HepG2 (cell line): ENCODE data around the gene CCT7. TPM values are rescaled to one million over a fixed set of nuclear protein-coding genes. Genes with fewer than 3 reads are reported as not detected.
A peak's percentile ranks its signal among the peaks of the same experiment; 100 is the strongest.

ENCODE experiments used
- ATAC-seq: fragments of 200-7000 bp; cut with Tn5 transposase; 3 replicates; pipeline ENCODE4 v1.9.1; 2020; ENCODE audit warnings: mild to moderate bottlenecking, moderate library complexity
- BruUV-seq: library from RNA; stranded (reverse); fragments of 400-500 nt; replicated peaks from 2 replicates; lab custom pipeline; 2021; lab: Mats Ljungman, UMichigan
- CTCF ChIA-PET: fragments of 300-600 bp; formaldehyde crosslinking; extraction: SDS; loops from one replicate; lab custom pipeline; 2021; ENCODE audit warnings: low total read pairs, inconsistent platforms, low intra/inter-chr PET ratio; lab: Yijun Ruan, JAX
- POLR2A ChIA-PET: fragments of 350-600 bp; sonication (Branson Sonifier 250); formaldehyde crosslinking; loops from one replicate; lab custom pipeline; 2020; ENCODE audit warnings: antibody characterized with exemption, inconsistent platforms; lab: Yijun Ruan, JAX
- DNase-seq: peaks from one replicate; pipeline ENCODE4 v3.0.0-alpha.2; 2015; ENCODE audit warnings: low spot score
- FAIRE-seq: peaks from 3 replicates; lab custom pipeline; 2011; peaks lifted over from hg19 to GRCh38; lab: Jason Lieb, UNC
- H2AFZ ChIP-seq: one replicate; pipeline ENCODE4 v1.6.1; 2011; ENCODE audit warnings: low read length, inconsistent platforms
- H3K27ac ChIP-seq: fragments of 300-600 bp; 3 replicates; pipeline ENCODE4 v1.8.0; 2011; ENCODE audit warnings: mixed run types, mild to moderate bottlenecking, mixed read lengths, low read length, inconsistent platforms; ENCODE audit not compliant: insufficient read depth; ENCODE audit errors: extremely low read length
- H3K27me3 ChIP-seq, 2 experiments: fragments of 200-600 bp in 1 of 2; 2 replicates in 1 of 2; 3 replicates in 1 of 2; pipeline versions ENCODE4 v1.6.0 to v1.8.0; 2011; ENCODE audit warnings: low read length in 2 of 2, mild to moderate bottlenecking in 2 of 2, moderate library complexity in 2 of 2, inconsistent platforms in 1 of 2; ENCODE audit not compliant: insufficient read depth in 2 of 2, control insufficient read depth in 1 of 2
- H3K36me3 ChIP-seq, 2 experiments: fragments of 200-600 bp in 1 of 2; replicated peaks in 1 of 2; 2 replicates in 1 of 2; 3 replicates in 1 of 2; pipeline versions ENCODE4 v1.5.1 to v1.8.0; 2011; ENCODE audit warnings: low read length in 2 of 2, inconsistent platforms in 1 of 2; ENCODE audit not compliant: insufficient read depth in 2 of 2, control insufficient read depth in 1 of 2
- H3K4me1 ChIP-seq: 2 replicates; pipeline ENCODE4 v1.5.1; 2012; ENCODE audit warnings: low read length, inconsistent platforms; ENCODE audit not compliant: insufficient read depth
- H3K4me2 ChIP-seq: 2 replicates; pipeline ENCODE4 v1.6.0; 2011; ENCODE audit warnings: low read depth, low read length, inconsistent platforms
- H3K4me3 ChIP-seq, 3 experiments: fragments of 200-600 bp in 1 of 3; sonication (generic), shearing (Covaris generic) in 1 of 3; replicated peaks in 1 of 3; 2 replicates each; pipeline ENCODE4 v1.5.1; 2011 to 2016; ENCODE audit warnings: low read length in 3 of 3, inconsistent platforms in 2 of 3, low read depth in 2 of 3, mild to moderate bottlenecking in 2 of 3, control low read depth in 1 of 3, mixed read lengths in 1 of 3; ENCODE audit not compliant: insufficient read depth in 1 of 3
- H3K79me2 ChIP-seq: one replicate; pipeline ENCODE4 v1.6.1; 2011; ENCODE audit warnings: low read length, inconsistent platforms; ENCODE audit not compliant: insufficient read depth
- H3K9ac ChIP-seq: 2 replicates; pipeline ENCODE4 v1.6.0; 2011; ENCODE audit warnings: mild to moderate bottlenecking, low read depth, low read length, inconsistent platforms; ENCODE audit not compliant: insufficient read depth
- H3K9me3 ChIP-seq: 2 replicates; pipeline ENCODE4 v1.5.1; 2012; ENCODE audit warnings: mild to moderate bottlenecking, low read length
- H4K20me1 ChIP-seq: 2 replicates; pipeline ENCODE4 v1.6.0; 2011; ENCODE audit warnings: inconsistent platforms, mild to moderate bottlenecking, low read length, moderate library complexity; ENCODE audit not compliant: insufficient read depth
- CENPBD1 ChIP-seq: sonication (generic); formaldehyde crosslinking; IDR thresholded peaks from 2 replicates; pipeline ENCODE4 v1.8.0; 2022; ENCODE audit warnings: missing genetic modification reagents, low read depth, mild to moderate bottlenecking, borderline replicate concordance
- GTF3A ChIP-seq: sonication (generic); formaldehyde crosslinking; conservative IDR thresholded peaks from 2 replicates; pipeline ENCODE4 v1.4.0; 2020; ENCODE audit warnings: mild to moderate bottlenecking, missing genetic modification reagents
- IRF1 ChIP-seq: sonication (generic); formaldehyde crosslinking; IDR thresholded peaks from 2 replicates; pipeline ENCODE4 v1.4.0; 2020; ENCODE audit warnings: low read depth, mild to moderate bottlenecking, missing genetic modification reagents
- NFKB2 ChIP-seq: sonication (generic); formaldehyde crosslinking; IDR thresholded peaks from 2 replicates; pipeline ENCODE4 v1.4.0; 2020; ENCODE audit warnings: missing genetic modification reagents, borderline replicate concordance
- SYNCRIP ChIP-seq: fragments of 200-400 bp; formaldehyde crosslinking; IDR thresholded peaks from 2 replicates; pipeline ENCODE4 v1.6.1; 2018; ENCODE audit warnings: mild to moderate bottlenecking, low read depth, low read length; ENCODE audit not compliant: insufficient read depth
- ZBTB33 ChIP-seq: sonication (generic); formaldehyde crosslinking; IDR thresholded peaks from 2 replicates; pipeline ENCODE4 v1.4.0; 2020; ENCODE audit warnings: missing genetic modification reagents
- ZIK1 ChIP-seq: sonication (generic); formaldehyde crosslinking; IDR thresholded peaks from 2 replicates; pipeline ENCODE4 v1.5.0; 2020; ENCODE audit warnings: mild to moderate bottlenecking, low read depth, missing genetic modification reagents, borderline replicate concordance
- ZNF143 ChIP-seq: sonication (generic); formaldehyde crosslinking; IDR thresholded peaks from 2 replicates; pipeline ENCODE4 v1.4.0; 2020; ENCODE audit warnings: missing genetic modification reagents
- ZNF205 ChIP-seq: IDR thresholded peaks from 2 replicates; pipeline ENCODE4 v1.6.1; 2018; ENCODE audit warnings: missing biosample characterization, missing genetic modification reagents
- ZNF280B ChIP-seq: sonication (generic); formaldehyde crosslinking; IDR thresholded peaks from 2 replicates; pipeline ENCODE4 v1.5.0; 2020; ENCODE audit warnings: missing genetic modification reagents, mild to moderate bottlenecking, borderline replicate concordance
- ZNF282 ChIP-seq: fragments of 450-650 bp; IDR thresholded peaks from 2 replicates; pipeline ENCODE4 v1.6.1; 2018; ENCODE audit not compliant: partially characterized antibody
- ZNF446 ChIP-seq: sonication (generic); formaldehyde crosslinking; IDR thresholded peaks from 2 replicates; pipeline ENCODE4 v1.5.0; 2020; ENCODE audit warnings: mild to moderate bottlenecking, missing genetic modification reagents
- ZNF598 ChIP-seq: sonication (generic); formaldehyde crosslinking; IDR thresholded peaks from 2 replicates; pipeline ENCODE4 v1.5.1; 2020; ENCODE audit warnings: mild to moderate bottlenecking, missing genetic modification reagents, borderline replicate concordance
- ZNF605 ChIP-seq: sonication (generic); formaldehyde crosslinking; IDR thresholded peaks from 2 replicates; pipeline ENCODE4 v1.8.0; 2022; ENCODE audit warnings: mild to moderate bottlenecking, missing genetic modification reagents
- ZNF7 ChIP-seq: IDR thresholded peaks from 2 replicates; pipeline ENCODE4 v1.6.1; 2016; ENCODE audit warnings: missing biosample characterization, missing genetic modification reagents
- ZNF879 ChIP-seq: sonication (generic); formaldehyde crosslinking; IDR thresholded peaks from 2 replicates; pipeline ENCODE4 v1.8.1; 2023; ENCODE audit warnings: missing genetic modification reagents
- ZSCAN21 ChIP-seq: sonication (generic); formaldehyde crosslinking; IDR thresholded peaks from 2 replicates; pipeline ENCODE4 v1.8.0; 2022; ENCODE audit warnings: mild to moderate bottlenecking, missing genetic modification reagents, moderate library complexity, borderline replicate concordance
- ZSCAN22 ChIP-seq: sonication (generic); formaldehyde crosslinking; IDR thresholded peaks from 2 replicates; pipeline ENCODE4 v1.4.0; 2020; ENCODE audit warnings: mild to moderate bottlenecking, missing genetic modification reagents
- WGBS: methylation state at CpG from one replicate; pipeline ENCODE4 v1.1.6; 2017; ENCODE audit warnings: low lambda C conversion rate; 5-methylcytosine and 5-hydroxymethylcytosine counted together
- in situ Hi-C: cut with HindIII; loops from 2 replicates; pipeline ENCODE4 v1.10.0; 2017; ENCODE audit warnings: low pct_unique_long_range_greater_than_20kb; ENCODE audit not compliant: extremely low pct_ligation_motif_present
- intact Hi-C: fragments of 100-400 bp; cut with micrococcal nuclease; formaldehyde crosslinking; loops from one replicate; pipeline ENCODE4 v1.10.0; 2022; ENCODE audit not compliant: unreplicated experiment
- polyA plus RNA-seq, 8 experiments: library from polyadenylated mRNA; depleted of rRNA in 3 of 8; stranded (reverse) in 7 of 8; unstranded in 1 of 8; fragments of >200 nt; fragmentation: Illumina TruSeq in 4 of 8; extraction: Trizol in 4 of 8; gene quantifications; 2 replicates each; pipeline versions ENCODE4 v1.2.1 to v1.2.3, GENCODE V29; 2011 to 2016; ENCODE audit warnings: low read depth in 4 of 8, missing spikeins in 1 of 8, mixed read lengths in 1 of 8; ENCODE audit not compliant: insufficient read depth in 1 of 8
- total RNA-seq, 5 experiments: library from RNA; depleted of rRNA; stranded (reverse); fragments of >200 nt; fragmentation: Illumina TruSeq; extraction: Trizol; gene quantifications; 2 replicates each; pipeline ENCODE4 v1.2.3, GENCODE V29; 2016; ENCODE audit warnings: low read depth in 1 of 5

CCT7 gene
- total and polyA plus RNA-seq, 2 of the 13 experiments (the other 11 are each of a cell fraction or from before 2014, with no cell fraction given), result 347 to 517 TPM

- Histone ChIP-seq H3K9ac (peak overlapping the region; percentile 95), H3K9me3 (no peaks in the 10 kb centered on the region), H3K4me1 (peaks cover 59% of the 10 kb centered on the region), H3K4me2 (peak overlapping the region; percentile 99), H3K79me2 (peaks cover 67% of the 10 kb centered on the region), H3K4me3 (peak overlapping the region; percentile 84 to 97 (median 89)), H3K27ac (peak overlapping the region; percentile 78), H2AFZ (no peak overlapping the region), H3K27me3 (peaks cover 0 to 6% of the 10 kb centered on the region in 2 experiments; a peak in 1 of 5 replicates), H4K20me1 (peaks cover 56% of the 10 kb centered on the region), H3K36me3 (peaks cover 13 to 25% of the 10 kb centered on the region in 2 experiments)
- 58% methylated on average over 11 of the region's 11 CpGs for WGBS
- no peak for ATAC-seq
- FAIRE-seq, result no peak
- POLR2A ChIA-PET, result interaction anchor here (0.7 to 7.2 kb wide), 10 partner anchors 9 to 150 kb away, joined by 3 to 125 read pairs (median 11); partner anchors contain the start of genes ALMS1 and SMYD5
- BruUV-seq, result no TSS peak
- intact Hi-C loops (no loop called here), in situ Hi-C loops (no loop called here)
- DNase-seq, result no peak
- CTCF ChIA-PET, result no interaction called here
- TF ChIP-seq ZNF143, result no peak
- TF ChIP-seq ZNF879 (CRISPR knock-in tag), result no peak
- no peak for TF ChIP-seq CENPBD1 (CRISPR knock-in tag)
- 0 out of 2 replicates have a peak, but pooled peaks have one; percentile 34 for TF ChIP-seq ZNF446 (CRISPR knock-in tag)
- peak; percentile 100 for TF ChIP-seq ZNF205
- TF ChIP-seq ZNF7 (CRISPR knock-in tag), result no peak
- no peak for TF ChIP-seq ZSCAN22
- no peak for TF ChIP-seq ZIK1
- no peak for TF ChIP-seq IRF1 (CRISPR knock-in tag)
- peak; percentile 90 for TF ChIP-seq ZBTB33 (CRISPR knock-in tag)
- no peak for TF ChIP-seq ZNF282
- TF ChIP-seq SYNCRIP, result no peak
- no peak for TF ChIP-seq ZNF280B
- 0 out of 2 replicates have a peak, but pooled peaks have one; percentile 18 for TF ChIP-seq ZNF605
- TF ChIP-seq NFKB2 (CRISPR knock-in tag), result no peak
- TF ChIP-seq GTF3A (CRISPR knock-in tag), result 0 out of 2 replicates have a peak, but pooled peaks have one; percentile 8
- no peak for TF ChIP-seq ZNF598 (CRISPR knock-in tag)
- TF ChIP-seq ZSCAN21 (CRISPR knock-in tag), result no peak
These were observed 1.4 kb downstream of the CCT7 start for GRCh38 chr2:73235315-73236028.
